Measurements from ENCODE around the gene PTPRN2.

- TF ChIP-seq TEAD4 (IDR thresholded peaks at IDR 0.05; ENCODE audit: borderline replicate concordance, insufficient read depth) (no peak), CTCF (IDR thresholded peaks at IDR 0.05) (no peak)
Measured at GRCh38 chr7:158445421-158446175, 142.0 kb downstream of the PTPRN2 start.
